RCC 7860 (cell line): ENCODE measurements around the gene SLC35F6.
"Not testable (repeated sequence)": the region's sequence is repeated elsewhere in the genome, so short reads cannot be mapped to it uniquely, and the experiment has no call there.

Source experiments
- DNase-seq: peaks from one replicate; pipeline ENCODE4 v3.0.0-alpha.2; 2015; ENCODE audit warnings: low spot score
- FAIRE-seq: peaks from 2 replicates; lab custom pipeline; 2012; peaks lifted over from hg19 to GRCh38; lab: Jason Lieb, UNC

The SLC35F6 gene

DNA sequence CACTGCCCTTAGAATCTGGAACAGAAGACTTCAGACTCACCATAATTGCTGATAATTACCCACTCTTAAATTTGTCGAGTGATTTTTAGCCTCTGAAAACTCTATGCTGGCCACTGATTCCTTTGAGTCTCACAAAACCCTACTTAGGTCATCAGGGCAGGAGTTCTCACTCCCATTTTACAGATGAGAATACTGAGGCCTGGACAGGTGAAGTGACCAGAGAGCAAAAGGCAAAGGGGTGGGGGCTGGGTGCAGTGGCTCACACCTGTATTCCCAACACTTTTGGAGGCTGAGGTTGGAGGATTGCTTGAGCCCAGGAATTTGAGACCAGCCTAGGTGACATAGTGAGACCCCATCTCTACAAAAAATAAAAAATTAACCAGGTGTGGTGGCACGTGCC is 34.8 kb upstream of the SLC35F6 start:
- FAIRE-seq (no peak), DNase-seq (no peak)

DNA sequence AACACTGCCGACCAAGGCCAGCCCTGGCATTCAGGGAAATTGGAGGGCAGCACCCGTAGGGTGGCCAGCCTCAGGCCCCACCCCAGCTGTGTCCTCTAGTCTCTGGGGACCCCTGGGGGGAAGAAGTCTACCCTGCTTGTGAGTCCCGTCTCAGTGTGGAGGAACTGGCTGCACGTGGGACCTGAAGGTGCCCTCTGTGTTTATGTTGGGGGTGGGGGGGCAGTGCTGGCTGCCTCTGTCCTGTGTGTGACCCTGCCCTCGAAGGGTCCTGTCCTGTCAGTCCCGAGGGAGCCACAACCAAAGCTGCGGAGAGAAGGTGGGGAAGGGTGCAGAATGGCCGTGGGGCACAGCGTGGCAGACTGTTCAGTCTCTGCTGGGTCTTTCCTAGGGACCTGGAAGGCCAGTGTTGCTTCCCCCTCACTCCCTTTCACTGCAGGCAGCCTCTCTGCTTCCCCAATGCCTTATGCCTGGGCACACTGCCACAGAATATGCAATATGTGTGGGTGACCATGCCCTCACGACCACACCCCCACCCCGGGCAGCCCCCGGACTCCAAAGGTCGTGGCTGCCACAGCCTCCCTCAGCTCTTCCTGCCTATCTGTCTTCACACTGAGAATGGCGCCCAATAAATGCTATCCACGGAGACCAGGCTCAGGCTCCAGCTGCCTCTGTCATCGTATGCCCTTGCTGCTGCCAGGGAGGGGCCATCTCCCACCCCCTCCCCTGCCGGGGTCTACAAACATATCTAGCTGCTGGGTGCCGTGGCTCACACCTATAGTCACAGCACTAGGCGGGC is 33.3 kb upstream of the SLC35F6 start:
- DNase-seq (no peak), FAIRE-seq (no peak)

DNA sequence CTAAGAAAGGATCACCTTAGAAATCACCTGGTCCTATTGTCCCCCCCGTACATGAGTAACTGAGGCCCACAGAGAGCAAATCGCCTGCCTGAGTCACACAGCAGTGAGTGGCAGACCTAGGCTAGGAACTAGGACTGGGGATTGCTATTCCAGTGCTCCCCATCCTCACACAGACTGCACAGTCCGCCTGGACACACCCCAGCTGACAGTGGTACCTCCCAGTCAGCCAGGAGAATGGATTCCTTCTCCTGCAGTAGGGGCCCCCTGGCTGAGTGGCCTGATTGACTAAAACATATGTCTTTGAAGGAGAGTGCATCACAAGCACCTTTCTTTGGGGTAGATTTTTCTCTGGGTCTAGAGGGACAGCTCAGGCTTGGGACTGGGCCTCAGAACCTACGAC is 32.4 kb upstream of the SLC35F6 start:
- FAIRE-seq, result no peak

DNA sequence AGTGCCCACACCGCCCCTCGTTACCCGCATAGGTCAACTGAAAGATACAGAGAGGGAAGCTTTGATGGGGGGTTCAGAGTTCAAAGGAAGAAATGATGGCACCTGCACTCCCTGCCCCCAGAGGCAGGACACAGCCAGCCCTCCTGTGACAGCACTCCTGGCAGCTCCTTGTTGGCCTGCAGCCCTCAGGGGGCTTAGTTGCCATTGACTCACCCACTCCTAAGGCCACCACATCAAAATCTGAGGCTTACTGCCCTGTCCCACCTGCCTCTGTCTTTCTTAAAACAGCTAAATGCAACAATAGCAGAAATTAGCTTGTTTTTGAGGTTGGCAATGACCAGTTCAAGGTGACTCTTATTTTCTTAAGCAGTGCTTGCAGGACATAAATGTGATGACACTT is 31.6 kb upstream of the SLC35F6 start:
- DNase-seq (no peak), FAIRE-seq (no peak)

More for the DNA sequence above, 32.4 kb upstream of the SLC35F6 start:
- no peak for DNase-seq

DNA sequence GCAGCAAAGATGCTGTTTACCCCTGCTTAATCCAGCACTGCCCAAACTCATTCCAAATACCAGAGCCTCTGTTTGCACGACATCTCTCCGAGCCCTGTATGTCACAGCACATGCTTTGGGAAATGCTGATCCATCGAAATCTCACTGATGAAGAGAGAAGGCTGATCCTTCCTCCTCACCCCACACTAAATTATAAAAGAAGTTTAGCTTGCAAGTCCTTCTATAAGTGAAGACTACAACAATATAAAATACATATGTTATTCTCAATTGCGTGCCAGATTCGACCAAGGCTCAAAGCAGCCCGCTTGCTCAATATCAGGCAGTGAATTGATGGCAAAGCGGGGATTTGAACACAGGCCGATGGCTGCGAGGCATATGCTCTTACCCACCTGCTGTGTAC is 30.7 kb upstream of the SLC35F6 start:
- FAIRE-seq (no peak), DNase-seq (no peak)

DNA sequence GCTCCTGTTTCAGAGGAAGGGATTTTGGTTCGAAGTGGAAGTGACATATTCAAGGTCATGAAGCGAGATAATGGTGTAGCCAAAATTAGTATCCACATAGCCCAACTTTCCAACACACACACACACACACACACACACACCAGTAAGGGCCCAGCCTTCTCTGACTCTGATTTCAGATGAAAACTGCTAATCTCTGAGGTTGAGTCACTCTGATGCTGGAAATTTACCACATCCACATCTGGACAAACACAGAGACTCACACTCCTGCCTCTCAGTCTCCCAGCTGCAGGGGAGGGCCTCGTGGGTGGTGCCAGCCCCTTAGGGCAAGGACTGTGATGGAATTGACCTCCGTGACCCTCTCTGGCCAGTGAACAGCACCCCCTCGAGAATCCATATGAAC is 29.0 kb upstream of the SLC35F6 start:
- no peak for FAIRE-seq
- DNase-seq, result peak; percentile 33

DNA sequence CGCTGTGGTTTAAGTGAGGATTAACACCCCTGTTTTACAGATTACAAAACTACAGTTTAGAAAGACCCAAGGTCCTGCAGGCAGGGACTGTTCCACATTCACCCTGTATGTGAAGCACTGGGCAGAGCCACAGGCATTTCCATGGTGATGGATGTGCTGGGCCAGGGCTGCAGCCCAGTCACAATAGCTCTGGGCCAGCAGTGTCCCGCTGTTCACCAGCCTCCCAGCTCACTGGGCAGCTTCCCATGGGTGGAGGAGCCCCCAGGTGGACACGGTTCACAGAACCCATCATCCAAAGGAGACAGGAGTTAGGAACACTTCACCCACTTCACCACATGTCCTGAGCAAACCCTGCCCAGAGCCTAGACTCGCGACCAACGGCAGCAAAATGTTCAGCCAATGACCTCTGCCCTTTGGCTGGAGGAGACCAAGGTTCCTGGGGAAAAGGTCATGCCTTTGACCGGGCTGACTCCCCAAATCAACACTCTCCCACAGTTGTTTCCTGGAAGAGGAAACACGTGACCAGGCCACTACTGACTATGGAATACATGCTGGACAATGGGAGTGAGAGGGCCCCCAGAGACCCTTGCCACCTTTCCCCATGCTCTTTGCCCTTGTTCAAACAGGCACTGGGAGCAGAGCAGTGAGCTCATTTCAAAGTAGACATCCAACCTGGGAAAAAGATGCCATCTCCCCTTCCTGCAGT is 28.0 kb upstream of the SLC35F6 start:
- FAIRE-seq, result no peak
- DNase-seq, result no peak

DNA sequence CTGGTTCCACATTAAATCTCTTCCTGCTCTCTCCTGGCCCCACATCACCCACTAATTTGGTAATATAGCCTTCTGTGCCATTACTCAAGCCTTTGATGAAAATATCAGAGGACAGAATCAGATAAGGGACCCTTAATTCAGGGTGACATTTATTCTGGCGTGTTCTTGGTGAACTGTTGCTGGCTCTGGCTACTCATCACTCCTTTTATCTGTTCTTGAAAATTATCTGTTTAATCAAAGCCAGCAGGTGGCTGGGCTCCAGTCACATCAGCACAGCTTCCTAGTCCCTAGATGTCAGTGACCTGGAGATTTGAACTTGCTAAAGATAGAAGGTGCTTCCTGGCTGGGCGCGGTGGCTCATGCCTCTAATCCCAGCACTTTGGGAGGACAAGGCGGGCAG is 26.9 kb upstream of the SLC35F6 start:
- DNase-seq (no peak), FAIRE-seq (no peak)

DNA sequence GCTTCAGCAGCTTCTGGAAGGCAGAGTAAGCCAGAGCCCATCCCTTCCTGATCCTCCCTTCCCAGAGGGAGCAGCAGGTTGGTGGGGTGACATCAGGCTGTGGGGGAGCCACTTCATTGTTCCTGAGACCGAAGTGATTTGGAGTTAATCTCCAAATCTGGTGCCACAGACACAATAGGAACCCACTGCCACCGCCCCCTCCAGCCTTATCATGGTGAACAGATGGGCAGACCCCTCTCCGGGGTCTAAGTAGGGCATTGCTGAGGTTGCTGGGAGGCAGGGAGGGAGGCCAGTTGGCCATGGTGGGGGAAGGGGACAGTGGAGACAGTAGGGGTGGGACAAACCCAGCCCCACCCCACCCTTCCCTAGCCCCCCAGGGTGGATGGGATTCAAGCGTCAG is 25.6 kb upstream of the SLC35F6 start:
- FAIRE-seq (no peak), DNase-seq (no peak)

DNA sequence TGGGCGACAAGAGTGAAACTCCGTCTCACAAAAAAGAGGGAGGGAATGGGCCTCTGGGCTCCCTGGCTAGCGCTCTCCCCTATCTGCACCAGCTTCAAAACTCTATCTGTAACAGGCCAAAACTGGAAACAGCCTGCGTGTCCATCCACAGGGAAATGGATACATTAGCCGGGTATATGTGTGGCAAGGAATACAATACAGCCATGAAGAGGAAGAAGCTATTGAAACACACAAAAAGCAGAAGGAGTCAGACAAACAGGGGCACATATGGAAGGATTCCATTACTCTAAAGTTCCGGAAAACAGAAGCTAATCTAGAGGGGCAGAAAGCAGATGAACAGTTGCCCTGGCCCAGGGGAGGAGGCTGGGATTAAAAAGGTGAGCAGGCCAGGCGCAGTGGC is 24.6 kb upstream of the SLC35F6 start:
- FAIRE-seq, result no peak
- no peak for DNase-seq

DNA sequence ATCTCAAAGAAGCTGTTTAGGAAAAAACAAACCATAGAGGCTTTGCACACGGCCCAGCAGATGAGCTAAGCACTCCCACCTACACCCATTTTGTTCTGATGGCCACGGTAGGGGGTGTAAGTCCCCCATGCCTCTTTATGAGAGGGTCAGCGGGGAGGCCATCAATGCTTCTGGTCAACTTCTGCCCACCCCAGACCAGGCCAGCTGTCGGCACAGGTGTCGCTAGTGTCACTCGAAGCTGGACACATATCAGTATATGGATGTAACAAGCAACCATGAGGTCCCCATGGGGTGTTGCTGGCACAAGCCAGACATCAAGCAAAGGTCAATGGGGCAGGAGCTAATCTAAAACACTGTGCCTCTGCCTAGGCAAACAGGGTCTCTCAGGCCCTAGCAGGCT is 23.7 kb upstream of the SLC35F6 start:
- no peak for DNase-seq

DNA sequence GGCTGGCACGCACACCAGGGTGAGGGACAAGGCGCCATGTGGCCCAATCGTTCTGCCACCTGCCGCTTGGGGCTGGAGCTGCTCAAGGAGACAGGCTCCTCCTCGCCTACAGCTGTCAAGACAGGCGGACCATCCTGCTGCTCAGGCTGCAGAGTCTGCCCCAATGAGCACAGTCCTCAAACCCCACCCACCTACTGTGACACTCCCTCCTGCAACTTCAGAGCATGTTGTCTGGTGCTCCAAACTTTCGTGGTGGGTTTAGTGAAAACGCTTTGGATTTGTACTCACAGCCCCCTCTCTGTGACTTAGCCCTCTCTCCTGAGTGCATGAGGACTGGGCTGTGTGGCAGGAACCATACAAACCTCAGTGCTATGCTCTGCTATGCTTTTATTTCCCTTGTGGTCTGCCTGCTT is 23.2 kb upstream of the SLC35F6 start:
- no peak for FAIRE-seq
- DNase-seq, result no peak

More for the DNA sequence above, 23.7 kb upstream of the SLC35F6 start:
- FAIRE-seq, result no peak

DNA sequence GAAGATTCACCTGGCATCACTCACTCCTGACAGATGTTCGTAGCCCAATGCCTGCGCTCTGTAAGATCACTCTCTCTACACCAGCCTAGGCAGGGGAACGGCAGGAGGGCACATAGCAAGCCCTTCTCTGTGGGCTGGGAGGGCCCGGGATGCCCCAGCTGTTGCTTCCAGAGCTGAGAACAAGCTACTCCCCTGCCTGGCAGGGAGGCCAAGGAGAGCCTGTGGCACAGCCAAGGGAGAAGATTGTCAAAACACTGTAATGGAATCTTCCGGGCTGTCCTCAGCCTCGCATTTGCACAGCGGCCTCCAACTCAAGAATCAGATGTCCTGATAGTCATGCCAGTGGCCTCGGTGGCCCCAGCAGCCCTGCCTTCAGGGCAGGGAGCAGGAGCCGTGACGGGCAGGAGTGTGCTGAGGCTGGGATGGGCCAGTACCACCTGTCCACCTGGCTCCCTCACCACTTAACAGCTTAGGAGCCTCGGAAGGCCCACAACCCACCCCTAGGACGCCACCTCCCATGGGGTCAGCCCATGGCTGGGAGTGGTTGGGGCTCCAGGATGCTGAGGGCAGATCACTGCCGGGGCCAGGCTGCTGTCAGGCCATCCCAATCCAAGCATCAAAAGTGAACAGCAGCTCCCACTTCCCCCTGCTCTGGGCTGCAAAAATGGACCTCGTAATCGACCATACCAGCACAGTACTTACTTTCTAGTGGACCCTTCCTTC is 21.9 kb upstream of the SLC35F6 start:
- FAIRE-seq (no peak), DNase-seq (no peak)

DNA sequence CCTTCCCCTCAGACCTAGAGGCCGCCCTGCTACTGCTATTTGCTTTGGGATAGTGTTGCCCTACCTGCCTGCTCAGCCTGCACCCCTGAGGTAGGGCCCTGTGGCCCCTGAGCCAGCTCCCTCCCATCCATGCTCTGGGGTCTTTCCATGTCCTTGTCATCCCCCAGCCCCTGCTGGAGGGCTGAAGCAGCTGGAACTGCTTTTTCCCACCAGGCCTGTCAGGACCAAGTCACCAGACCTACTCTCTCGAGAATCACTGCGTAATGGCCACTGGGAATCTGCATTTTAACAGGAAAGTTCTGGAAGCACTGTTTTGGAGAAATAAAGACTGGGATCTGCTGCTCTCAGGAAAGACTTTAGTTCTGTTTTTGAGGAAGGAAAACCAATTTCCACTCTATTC is 20.2 kb upstream of the SLC35F6 start:
- FAIRE-seq (no peak), DNase-seq (no peak)

DNA sequence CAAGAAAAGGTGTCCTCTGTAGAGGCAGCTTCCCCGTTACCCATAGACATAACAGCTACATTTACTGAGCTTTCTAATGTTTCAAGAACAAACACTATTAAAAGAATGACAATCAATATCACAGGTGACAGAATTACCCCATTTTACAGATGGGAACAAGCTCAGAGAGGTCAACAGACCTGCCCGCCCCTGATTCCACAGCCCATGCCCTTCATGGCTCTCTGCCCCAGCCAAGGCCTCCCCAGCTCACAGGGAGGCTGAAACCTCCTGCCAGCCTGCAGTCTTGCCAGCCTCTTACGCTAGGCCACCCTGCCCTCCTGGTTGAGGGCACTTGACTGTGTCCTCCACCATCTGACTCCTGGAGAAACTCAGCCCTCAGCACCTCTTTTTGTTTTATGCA is 19.1 kb upstream of the SLC35F6 start:
- FAIRE-seq (no peak), DNase-seq (no peak)

DNA sequence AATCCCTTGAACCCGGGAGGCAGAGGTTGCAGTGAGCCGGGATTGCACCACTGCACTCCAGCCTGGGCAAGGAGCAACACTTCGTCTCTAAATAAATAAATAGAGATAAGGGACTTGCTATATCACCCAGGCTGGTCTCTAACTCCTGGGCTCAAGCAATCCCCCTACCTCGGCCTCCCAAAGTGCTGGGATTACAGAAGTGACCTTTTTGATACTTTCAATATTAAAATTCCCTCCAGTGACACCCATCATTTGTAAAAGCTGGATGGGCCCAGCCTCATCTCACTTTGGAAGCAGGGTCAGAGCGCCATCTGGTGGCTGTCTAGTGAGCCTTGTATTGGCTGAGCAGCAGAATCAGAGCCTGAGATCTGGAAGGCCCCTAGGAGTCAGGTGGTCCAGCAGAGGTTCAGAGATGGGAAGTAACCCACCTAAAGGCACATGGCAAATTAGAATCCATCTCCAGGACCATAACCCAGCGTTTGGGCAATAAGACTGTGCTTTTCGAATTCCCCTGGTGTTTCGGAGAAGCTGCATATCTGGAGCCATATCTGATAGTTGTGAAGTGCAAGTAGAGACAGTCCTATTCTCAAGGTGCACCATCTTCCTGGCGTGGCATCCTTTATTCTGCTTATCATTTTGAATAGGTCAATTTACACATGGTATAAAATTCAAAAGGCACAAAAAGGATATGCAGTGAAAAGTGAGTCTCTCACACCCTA is 18.3 kb upstream of the SLC35F6 start:
- DNase-seq (peak; percentile 47), FAIRE-seq (no peak)

DNA sequence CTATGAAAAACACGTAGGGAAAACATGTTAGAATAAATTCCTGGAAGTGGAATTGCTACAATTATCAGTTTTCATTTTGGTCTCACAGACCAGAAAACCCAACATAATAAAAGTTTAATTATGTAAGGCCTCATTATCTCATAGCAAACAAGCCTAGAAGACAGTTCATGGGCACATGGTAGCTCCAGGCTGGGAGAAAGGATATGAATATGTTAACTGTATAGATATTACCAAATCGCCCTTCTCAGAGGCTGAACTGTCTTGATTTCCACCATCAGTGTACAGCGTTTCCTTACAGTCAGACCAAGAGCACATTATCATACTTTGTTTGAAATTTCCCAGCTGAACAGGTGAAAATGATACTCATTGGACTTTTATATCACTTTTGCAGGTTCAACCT is 17.1 kb upstream of the SLC35F6 start:
- FAIRE-seq (no peak), DNase-seq (no peak)

DNA sequence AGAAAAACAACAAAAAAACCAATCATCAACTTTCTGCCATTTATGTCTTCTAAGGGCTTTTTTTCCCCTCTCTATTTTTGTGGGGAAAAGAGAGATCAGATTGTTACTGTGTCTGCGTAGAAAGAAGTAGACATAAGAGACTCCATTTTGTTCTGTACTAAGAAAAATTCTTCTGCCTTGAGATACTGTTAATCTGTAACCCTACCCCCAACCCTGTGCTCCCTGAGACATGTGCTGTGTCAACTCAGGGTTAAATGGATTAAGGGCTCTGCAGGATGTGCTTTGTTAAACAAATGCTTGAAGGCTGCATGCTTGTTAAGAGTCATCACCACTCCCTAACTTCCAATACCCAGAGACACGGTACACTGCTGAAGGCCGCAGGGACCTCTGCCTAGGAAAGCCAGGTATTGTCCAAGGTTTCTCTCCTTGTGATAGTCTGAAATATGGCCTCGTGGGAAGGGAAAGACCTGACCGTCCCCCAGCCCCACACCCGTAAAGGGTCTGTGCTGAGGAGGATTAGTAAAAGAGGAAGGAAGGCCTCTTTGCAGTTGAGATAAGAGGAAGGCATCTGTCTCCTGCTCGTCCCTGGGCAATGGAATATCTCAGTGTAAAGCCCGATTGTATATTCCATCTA is 14.2 kb upstream of the SLC35F6 start:
- peak; percentile 69 for FAIRE-seq
- DNase-seq, result peak; percentile 76

DNA sequence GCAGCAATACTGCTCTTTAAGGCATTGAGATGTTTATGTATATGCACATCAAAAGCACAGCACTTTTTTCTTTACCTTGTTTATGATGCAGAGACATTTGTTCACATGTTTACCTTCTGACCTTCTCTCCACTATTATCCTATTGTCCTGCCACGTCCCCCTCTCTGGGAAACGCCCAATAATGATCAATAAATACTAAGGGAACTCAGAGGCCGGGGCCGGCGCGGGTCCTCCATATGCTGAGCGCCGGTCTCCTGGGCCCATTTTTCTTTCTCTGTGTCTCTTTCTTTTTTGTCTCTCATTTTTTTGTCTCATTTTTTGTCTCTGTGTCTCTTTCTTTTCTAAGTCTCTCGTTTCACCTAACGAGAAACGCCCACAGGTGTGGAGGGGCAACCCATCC is 13.6 kb upstream of the SLC35F6 start:
- not testable (repeated sequence) for FAIRE-seq, DNase-seq

DNA sequence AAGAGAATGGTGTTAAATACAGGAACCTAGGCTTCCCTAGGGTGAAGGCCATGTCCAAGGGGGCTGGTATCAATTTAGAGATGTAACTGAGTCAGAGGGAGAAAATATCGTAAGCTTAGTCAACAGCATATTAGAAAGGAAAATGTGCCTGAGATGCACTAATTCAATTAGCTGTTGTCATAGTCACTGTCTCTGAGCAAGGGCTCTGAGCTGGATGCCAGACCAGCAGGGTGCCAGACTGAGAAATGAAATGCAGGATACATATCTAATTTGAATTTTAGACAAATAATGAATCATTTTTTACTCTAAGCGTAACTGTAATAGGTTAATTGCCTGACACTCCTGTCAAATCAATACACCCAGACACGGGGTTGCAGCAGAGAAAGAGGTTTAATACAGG is 11.4 kb upstream of the SLC35F6 start:
- FAIRE-seq, result no peak
- DNase-seq, result no peak

DNA sequence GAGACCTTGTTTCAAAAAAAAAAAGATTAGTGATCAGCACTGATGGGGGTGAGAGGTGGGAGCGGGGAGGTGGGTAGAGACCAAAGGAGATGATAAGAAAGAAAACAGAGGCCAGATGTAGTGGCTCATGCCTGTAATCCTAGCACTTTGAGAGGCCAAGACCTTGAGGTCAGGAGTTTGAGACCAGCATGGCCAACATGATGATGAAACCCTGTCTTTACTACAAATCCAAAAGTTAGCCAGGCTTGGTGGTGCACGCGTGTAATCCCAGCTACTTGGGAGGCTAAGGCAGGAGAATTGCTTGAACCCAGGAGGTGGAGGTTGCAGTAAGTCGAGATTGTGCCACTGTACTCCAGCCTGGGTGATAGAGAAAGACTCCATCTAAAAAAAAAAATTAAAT is 9.5 kb upstream of the SLC35F6 start:
- FAIRE-seq (no peak), DNase-seq (no peak)
